ENCODE measurements around the gene PPP2R1B. TPM values are rescaled to one million over a fixed set of nuclear protein-coding genes. Genes with fewer than 3 reads are reported as not detected.

PPP2R1B gene
- polyA plus RNA-seq, 1 donor, result 34.5 TPM

- no peaks in the 10 kb centered on the region for H3K9me3 ChIP-seq (ENCODE audit: control insufficient read depth, low read depth, low read length)
- H3K4me3 ChIP-seq (ENCODE audit: low read length), result no peak overlapping the region
- H3K27ac ChIP-seq (ENCODE audit: low read length), result no peak overlapping the region
- H3K4me1 ChIP-seq (ENCODE audit: control insufficient read depth, insufficient read depth, low read length), result no peaks in the 10 kb centered on the region
- 100% methylated on average over 1 of the region's 3 CpGs for WGBS (ENCODE audit: insufficient coverage, low lambda C conversion rate)
- DNase-seq, result no peak
- no peaks in the 10 kb centered on the region for H3K27me3 ChIP-seq (ENCODE audit: control insufficient read depth, insufficient read depth, low read length)
- peaks cover 5% of the 10 kb centered on the region for H3K36me3 ChIP-seq (ENCODE audit: control insufficient read depth, insufficient read depth, low read length)
Observed at GRCh38 chr11:111680486-111681175, 85.6 kb downstream of the PPP2R1B start.

Other genes starting within 250 kb of the PPP2R1B start
- 5.4 TPM for gene LAYN, start 225.7 kb downstream of the PPP2R1B start, polyA plus RNA-seq
- 21.6 TPM for gene SIK2, start 163.9 kb downstream of the PPP2R1B start, polyA plus RNA-seq
- 31.1 TPM for gene ALG9, start 105.2 kb upstream of the PPP2R1B start, polyA plus RNA-seq
- 3.2 TPM for gene FDXACB1, start 112.8 kb upstream of the PPP2R1B start, polyA plus RNA-seq
- gene CFAP68, start 113.2 kb upstream of the PPP2R1B start, polyA plus RNA-seq, result 41.2 TPM
- 31.9 TPM for gene CRYAB, start 145.4 kb upstream of the PPP2R1B start, polyA plus RNA-seq
- gene HSPB2, start 146.3 kb upstream of the PPP2R1B start, polyA plus RNA-seq, result 4.3 TPM
- gene C11orf52, start 152.5 kb upstream of the PPP2R1B start, polyA plus RNA-seq, result 14.6 TPM
- gene DIXDC1, start 171.0 kb upstream of the PPP2R1B start, polyA plus RNA-seq, result 15.5 TPM

Measured in large intestine (tissue), 3 donors.